GM20000 (cell line): ENCODE results near the gene TNIP1.

ENCODE experiments used
- DNase-seq: peaks from one replicate; pipeline ENCODE4 v3.0.0; 2012; ENCODE audit warnings: low spot score
- TF ChIP-seq, protein P1 (sequence below): IDR thresholded peaks from 2 replicates; pipeline ENCODE4 v1.5.1; 2012; ENCODE audit warnings: mild to moderate bottlenecking, control low read depth; ENCODE audit errors: extremely low read depth, missing control alignments

The TNIP1 gene

DNA sequence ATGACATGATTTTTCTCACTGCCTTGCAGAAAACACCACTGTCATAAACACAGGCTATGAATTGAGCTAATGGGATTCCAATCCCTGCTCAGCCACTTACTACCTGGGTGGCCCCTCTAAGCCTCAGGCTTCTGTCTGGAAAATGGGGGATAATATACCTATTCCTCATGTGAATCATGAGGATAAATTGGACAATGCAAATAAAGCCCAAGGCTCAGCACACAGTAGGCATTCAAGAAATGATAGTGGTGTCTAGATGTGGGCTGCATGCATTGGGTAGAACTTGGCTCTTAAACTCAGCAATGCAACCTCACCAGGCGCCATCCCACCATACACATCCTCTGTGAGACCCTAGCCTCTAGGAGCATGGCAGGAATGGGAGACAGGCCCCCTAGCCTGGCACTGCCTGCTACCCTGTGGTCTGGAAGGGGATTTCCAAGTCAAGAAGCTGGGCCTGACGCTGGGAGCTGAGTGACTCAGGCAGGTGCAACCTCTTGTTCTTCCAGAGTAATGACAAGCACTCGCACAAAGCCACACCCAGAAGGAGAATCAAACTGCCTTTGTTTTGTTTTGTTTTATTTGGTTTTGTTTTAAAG lies 2.3 kb upstream of the TNIP1 start:
- DNase-seq = no peak
- TF ChIP-seq, protein P1, sequence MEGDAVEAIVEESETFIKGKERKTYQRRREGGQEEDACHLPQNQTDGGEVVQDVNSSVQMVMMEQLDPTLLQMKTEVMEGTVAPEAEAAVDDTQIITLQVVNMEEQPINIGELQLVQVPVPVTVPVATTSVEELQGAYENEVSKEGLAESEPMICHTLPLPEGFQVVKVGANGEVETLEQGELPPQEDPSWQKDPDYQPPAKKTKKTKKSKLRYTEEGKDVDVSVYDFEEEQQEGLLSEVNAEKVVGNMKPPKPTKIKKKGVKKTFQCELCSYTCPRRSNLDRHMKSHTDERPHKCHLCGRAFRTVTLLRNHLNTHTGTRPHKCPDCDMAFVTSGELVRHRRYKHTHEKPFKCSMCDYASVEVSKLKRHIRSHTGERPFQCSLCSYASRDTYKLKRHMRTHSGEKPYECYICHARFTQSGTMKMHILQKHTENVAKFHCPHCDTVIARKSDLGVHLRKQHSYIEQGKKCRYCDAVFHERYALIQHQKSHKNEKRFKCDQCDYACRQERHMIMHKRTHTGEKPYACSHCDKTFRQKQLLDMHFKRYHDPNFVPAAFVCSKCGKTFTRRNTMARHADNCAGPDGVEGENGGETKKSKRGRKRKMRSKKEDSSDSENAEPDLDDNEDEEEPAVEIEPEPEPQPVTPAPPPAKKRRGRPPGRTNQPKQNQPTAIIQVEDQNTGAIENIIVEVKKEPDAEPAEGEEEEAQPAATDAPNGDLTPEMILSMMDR = no peak

GRCh38 chr5:151082282-151082902 lies 1.6 kb upstream of the TNIP1 start:
- DNase-seq = no peak
- TF ChIP-seq, protein P1 = no peak

DNA sequence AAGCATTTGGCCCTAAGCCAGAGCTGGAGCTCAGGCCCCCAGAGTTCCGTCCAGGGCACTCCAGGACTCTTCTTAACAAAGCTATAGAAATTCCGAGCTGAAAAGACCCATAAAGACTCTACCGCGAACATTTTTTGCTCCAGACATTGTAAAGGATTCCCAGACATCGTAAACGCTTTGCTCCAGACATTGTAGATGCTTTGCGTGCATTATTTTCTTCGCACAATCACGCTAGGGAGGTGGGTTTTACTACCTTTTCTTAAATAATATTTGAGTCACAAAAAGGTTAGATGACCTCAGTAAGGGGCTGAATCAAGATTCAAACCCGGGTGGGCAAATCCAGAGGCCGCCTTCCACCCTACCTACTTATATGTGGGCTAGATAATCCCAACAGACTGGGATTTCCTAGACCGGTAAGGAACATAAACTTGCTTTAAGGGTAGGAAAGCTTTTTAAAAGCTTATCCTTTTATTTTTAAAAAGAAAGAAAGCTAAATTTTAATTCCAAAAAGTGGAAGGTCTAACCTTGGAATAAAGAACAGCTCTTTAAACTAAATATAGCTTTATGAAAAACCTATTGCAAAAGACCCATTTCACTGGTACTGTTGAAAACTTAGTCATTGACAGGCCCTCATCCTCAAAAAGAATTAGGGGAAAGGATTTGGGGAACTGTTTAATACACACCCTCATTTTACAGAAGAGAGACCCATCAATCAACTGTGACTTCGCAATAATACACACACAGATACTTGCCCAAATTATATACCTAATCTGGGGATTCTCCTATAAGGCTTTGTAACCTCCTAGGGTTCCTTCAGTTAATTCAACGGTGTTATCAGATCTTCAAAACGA lies 822 bp upstream of the TNIP1 start:
- TF ChIP-seq, protein P1 = no peak
- DNase-seq = no peak

DNA sequence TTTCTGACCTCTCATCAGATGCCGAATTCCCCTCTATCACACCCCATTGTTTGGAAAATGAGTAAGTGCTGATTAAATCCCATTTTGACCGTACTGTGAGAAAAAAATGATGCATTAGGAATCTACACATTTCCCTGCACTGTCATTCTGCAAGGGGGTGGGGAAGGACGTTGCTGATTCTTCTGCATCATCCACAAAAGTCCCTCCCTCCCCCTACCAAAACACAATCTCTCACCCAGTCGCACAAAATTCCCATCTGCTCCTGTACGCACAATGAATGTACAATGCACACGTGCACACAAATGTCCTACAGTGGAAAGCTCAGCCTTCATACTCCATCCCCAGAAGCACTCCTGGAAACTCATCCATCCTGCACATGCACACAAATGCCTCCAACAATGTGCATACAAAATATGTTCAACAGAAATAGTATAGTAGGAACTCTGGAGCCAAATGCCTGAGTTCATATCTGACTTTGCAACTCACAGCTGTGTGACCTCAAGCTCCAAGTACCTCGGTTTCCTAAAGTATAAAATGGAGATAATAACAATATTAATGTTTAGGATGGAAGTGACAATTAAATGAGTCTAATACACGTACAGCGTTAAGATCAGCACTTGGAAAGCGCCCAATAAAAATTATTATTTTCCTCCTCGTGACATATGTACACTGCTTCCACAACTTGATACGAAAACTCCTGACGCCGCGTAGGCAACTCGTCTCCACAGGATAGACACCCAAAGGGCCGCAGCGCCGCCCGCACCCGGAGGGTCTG lies 809 bp downstream of the TNIP1 start:
- no peak for DNase-seq
- TF ChIP-seq, protein P1 = peak; percentile 4

- TF ChIP-seq, protein P1 = no peak
- peak; percentile 83 for DNase-seq
Observed at GRCh38 chr5:151078490-151079262, 2.2 kb downstream of the TNIP1 start.

DNA sequence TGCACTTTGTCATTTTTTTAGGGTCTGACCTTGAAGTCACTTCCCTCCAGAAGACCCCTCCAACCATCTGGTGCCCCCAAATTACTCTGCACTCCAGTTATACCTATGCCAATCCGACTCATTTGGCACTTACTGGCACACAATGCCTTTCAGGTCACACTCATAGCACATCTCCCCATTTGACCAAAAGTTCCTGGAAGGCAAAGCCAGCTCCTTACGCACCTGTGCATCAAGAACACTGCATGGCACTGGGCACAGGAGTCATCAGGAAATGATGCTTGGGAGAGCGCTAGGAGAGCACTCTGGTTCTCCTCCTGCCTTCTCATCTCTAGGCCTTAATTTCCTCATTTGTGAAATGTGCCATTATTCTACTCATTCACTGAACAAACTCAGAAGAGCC lies 2.9 kb downstream of the TNIP1 start:
- DNase-seq = no peak
- TF ChIP-seq, protein P1 = no peak
